NCI-H748 (cell line): ENCODE results near the gene ANXA1.

Source experiments
- DNase-seq: peaks from one replicate; lab custom pipeline; 2025; ENCODE audit not compliant: unreplicated experiment; lab: John Stamatoyannopoulos, UW

The ANXA1 gene

GRCh38 chr9:73202980-73203379, 51.3 kb downstream of the ANXA1 start:
- no peak for DNase-seq

GRCh38 chr9:73204936-73205335, 53.3 kb downstream of the ANXA1 start:
- no peak for DNase-seq

GRCh38 chr9:73206851-73207250, 55.2 kb downstream of the ANXA1 start:
- DNase-seq, result no peak

- DNase-seq, result no peak
These were observed 59.4 kb downstream of the ANXA1 start for GRCh38 chr9:73210886-73211666.

- DNase-seq, result no peak
These were observed 61.6 kb downstream of the ANXA1 start for GRCh38 chr9:73213300-73213699.

GRCh38 chr9:73215249-73215648, 63.6 kb downstream of the ANXA1 start:
- DNase-seq, result no peak

GRCh38 chr9:73216100-73216499, 64.4 kb downstream of the ANXA1 start:
- DNase-seq, result no peak
